GM06990 (cell line): Measurements from ENCODE around the gene PIMREG.

Experiments
- DNase-seq: peaks from one replicate; pipeline ENCODE4 v3.0.0-alpha.2; 2011; ENCODE audit not compliant: insufficient read length; ENCODE audit errors: extremely low read depth
- H3K27me3 ChIP-seq: replicated peaks from 2 replicates; pipeline ENCODE4 v1.6.0; 2011; ENCODE audit warnings: low read length; ENCODE audit not compliant: control insufficient read depth, insufficient read depth
- H3K36me3 ChIP-seq: 2 replicates; pipeline ENCODE4 v1.5.1; 2011; ENCODE audit warnings: low read length; ENCODE audit not compliant: control insufficient read depth, insufficient read depth
- H3K4me3 ChIP-seq: replicated peaks from 2 replicates; pipeline ENCODE4 v1.5.1; 2011; ENCODE audit warnings: low read depth, mild to moderate bottlenecking, control low read depth, low read length
- CTCF ChIP-seq: IDR thresholded peaks from 2 replicates; pipeline ENCODE4 v1.5.1; 2011; ENCODE audit warnings: low read length, control low read depth, mild to moderate bottlenecking, inconsistent platforms; ENCODE audit not compliant: insufficient read depth, poor library complexity, severe bottlenecking

PIMREG gene

GRCh38 chr17:6443692-6444570, at the start of gene PIMREG:
TSS of gene PIMREG (plus strand) at chr17:6444455. CDS start at chr17:6445111, 656 bp downstream.
- peak within 1 kb of the TSS; percentile 51 for H3K4me3 ChIP-seq
- no peaks in the 10 kb centered on the region; the same call in 1 of the 2 replicates for H3K36me3 ChIP-seq
- DNase-seq = peak; percentile 93
- no peaks in the 10 kb centered on the region; the same call in none of the 2 replicates for H3K27me3 ChIP-seq
- TF ChIP-seq CTCF = no peak

- H3K4me3 ChIP-seq = no peak overlapping the region
- no peaks in the 10 kb centered on the region for H3K36me3 ChIP-seq
- no peak for DNase-seq
- no peaks in the 10 kb centered on the region; the same call in 1 of the 2 replicates for H3K27me3 ChIP-seq
- TF ChIP-seq CTCF = no peak
Observed at GRCh38 chr17:6398955-6399354, 45.3 kb upstream of the PIMREG start.

GRCh38 chr17:6402258-6402657, 42.0 kb upstream of the PIMREG start:
- H3K27me3 ChIP-seq = no peaks in the 10 kb centered on the region; the same call in none of the 2 replicates
- TF ChIP-seq CTCF = no peak
- DNase-seq = no peak
- no peaks in the 10 kb centered on the region for H3K36me3 ChIP-seq
- H3K4me3 ChIP-seq = no peak overlapping the region

- H3K4me3 ChIP-seq = no peak overlapping the region
- no peaks in the 10 kb centered on the region for H3K36me3 ChIP-seq
- H3K27me3 ChIP-seq = no peaks in the 10 kb centered on the region; the same call in 1 of the 2 replicates
- DNase-seq = no peak
- no peak for TF ChIP-seq CTCF
Observed at GRCh38 chr17:6408276-6408675, 36.0 kb upstream of the PIMREG start.

- TF ChIP-seq CTCF = no peak
- Histone ChIP-seq H3K36me3 (no peaks in the 10 kb centered on the region), H3K27me3 (no peaks in the 10 kb centered on the region; the same call in 1 of the 2 replicates), H3K4me3 (no peak overlapping the region)
- no peak for DNase-seq
Observed at GRCh38 chr17:6408735-6409134, 35.5 kb upstream of the PIMREG start.

GRCh38 chr17:6413065-6413464, 31.2 kb upstream of the PIMREG start:
- Histone ChIP-seq H3K36me3 (no peaks in the 10 kb centered on the region), H3K4me3 (no peak overlapping the region), H3K27me3 (no peaks in the 10 kb centered on the region; the same call in none of the 2 replicates)
- no peak for DNase-seq
- peak; percentile 48 for TF ChIP-seq CTCF
